Kidney epithelial cell (primary cell): ENCODE results near the gene MEGF11. TPM values are rescaled to one million over a fixed set of nuclear protein-coding genes. Genes with fewer than 3 reads are reported as not detected.

Experiments used
- DNase-seq: peaks from one replicate; pipeline ENCODE4 v3.0.0-alpha.2; 2010; ENCODE audit warnings: low read depth
- H3K27me3 ChIP-seq: 2 replicates; pipeline ENCODE4 v1.6.0; 2011; ENCODE audit warnings: low read length; ENCODE audit not compliant: control insufficient read depth, insufficient read depth
- H3K36me3 ChIP-seq: 2 replicates; pipeline ENCODE4 v1.5.1; 2011; ENCODE audit warnings: low read length; ENCODE audit not compliant: control insufficient read depth, insufficient read depth
- H3K4me3 ChIP-seq: 2 replicates; pipeline ENCODE4 v1.5.1; 2011; ENCODE audit warnings: low read depth, mild to moderate bottlenecking, control low read depth, low read length
- total RNA-seq: library from RNA; depleted of rRNA; stranded (reverse); fragments of >200 nt; gene quantifications from 2 replicates; pipeline ENCODE4 v1.2.3, GENCODE V29; 2015
- TF ChIP-seq, protein P1 (sequence below): IDR thresholded peaks from 2 replicates; pipeline ENCODE4 v1.5.1; 2011; ENCODE audit warnings: mild to moderate bottlenecking, moderate library complexity, low read length, control low read depth, inconsistent platforms; ENCODE audit not compliant: insufficient read depth, poor library complexity, severe bottlenecking

MEGF11 gene
- total RNA-seq, 1 donor from 2014 or later, result 0.63 TPM

DNA sequence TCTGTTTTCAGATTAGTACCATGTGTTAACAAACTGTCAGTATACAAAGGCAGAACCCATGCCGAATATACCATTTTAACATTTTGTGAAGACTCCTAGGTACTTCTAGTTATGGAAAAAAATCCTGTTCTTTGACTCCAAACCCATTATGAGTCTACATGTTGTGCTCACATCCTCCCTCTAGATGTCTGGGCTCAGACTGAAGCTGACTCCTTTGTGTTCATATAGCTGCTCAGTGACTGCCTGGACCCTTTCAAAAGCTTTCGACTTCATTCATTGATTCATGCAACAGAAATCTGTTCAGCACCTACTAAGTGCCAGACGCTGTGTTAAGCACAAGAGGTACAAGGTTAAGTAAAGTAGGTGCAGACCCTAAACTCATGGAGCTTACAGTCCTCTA lies 60.5 kb downstream of the MEGF11 start:
- no peak for DNase-seq
- TF ChIP-seq, protein P1, sequence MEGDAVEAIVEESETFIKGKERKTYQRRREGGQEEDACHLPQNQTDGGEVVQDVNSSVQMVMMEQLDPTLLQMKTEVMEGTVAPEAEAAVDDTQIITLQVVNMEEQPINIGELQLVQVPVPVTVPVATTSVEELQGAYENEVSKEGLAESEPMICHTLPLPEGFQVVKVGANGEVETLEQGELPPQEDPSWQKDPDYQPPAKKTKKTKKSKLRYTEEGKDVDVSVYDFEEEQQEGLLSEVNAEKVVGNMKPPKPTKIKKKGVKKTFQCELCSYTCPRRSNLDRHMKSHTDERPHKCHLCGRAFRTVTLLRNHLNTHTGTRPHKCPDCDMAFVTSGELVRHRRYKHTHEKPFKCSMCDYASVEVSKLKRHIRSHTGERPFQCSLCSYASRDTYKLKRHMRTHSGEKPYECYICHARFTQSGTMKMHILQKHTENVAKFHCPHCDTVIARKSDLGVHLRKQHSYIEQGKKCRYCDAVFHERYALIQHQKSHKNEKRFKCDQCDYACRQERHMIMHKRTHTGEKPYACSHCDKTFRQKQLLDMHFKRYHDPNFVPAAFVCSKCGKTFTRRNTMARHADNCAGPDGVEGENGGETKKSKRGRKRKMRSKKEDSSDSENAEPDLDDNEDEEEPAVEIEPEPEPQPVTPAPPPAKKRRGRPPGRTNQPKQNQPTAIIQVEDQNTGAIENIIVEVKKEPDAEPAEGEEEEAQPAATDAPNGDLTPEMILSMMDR, result no peak
- Histone ChIP-seq H3K4me3 (no peak overlapping the region), H3K36me3 (no peaks in the 10 kb centered on the region), H3K27me3 (no peaks in the 10 kb centered on the region)

DNA sequence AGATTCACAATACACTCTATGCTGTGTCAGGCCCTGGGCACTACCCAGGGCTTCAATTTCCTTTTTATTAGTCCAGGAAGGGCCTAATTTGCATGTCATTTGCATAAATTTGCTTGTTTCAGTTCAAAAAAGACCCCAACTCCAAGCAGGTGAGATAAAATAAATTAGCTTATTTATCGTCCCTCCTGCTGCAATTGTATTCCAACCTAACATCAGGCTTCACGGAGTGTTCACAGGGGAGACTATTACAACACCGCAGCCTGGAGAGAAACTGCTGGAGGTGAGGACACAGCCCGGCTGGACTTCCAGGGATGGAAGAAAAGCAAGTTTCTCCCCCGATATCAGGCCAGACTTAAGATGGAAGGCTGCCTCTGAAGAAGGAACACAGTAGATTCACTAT lies 62.8 kb downstream of the MEGF11 start:
- DNase-seq, result no peak
- no peak overlapping the region for H3K4me3 ChIP-seq

DNA sequence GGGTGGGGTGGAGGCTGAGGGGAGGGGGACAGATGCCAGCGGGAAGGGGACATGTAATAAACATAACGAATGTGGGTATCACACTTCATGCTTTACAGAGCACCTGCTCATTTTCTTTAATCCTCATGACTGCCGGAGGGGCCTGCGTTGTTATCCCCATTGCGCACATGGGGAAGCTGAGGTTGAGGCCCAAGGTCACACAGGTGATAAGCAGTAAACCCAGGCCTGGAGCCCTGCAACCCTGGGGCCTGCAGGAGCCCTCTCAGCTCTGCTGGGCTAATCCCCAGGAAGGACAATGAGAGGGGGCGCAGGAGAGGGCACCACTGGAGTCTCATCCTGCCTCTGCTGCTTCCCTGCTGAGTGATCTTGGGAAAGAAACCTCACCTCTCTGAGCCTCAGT lies 64.3 kb downstream of the MEGF11 start:
- Histone ChIP-seq H3K4me3 (no peak overlapping the region), H3K36me3 (no peaks in the 10 kb centered on the region), H3K27me3 (peaks cover 14% of the 10 kb centered on the region)
- TF ChIP-seq, protein P1, result no peak
- no peak for DNase-seq

More for the DNA sequence above, 62.8 kb downstream of the MEGF11 start:
- TF ChIP-seq, protein P1, result no peak
- H3K27me3 ChIP-seq, result peaks cover 5% of the 10 kb centered on the region
- no peaks in the 10 kb centered on the region for H3K36me3 ChIP-seq

DNA sequence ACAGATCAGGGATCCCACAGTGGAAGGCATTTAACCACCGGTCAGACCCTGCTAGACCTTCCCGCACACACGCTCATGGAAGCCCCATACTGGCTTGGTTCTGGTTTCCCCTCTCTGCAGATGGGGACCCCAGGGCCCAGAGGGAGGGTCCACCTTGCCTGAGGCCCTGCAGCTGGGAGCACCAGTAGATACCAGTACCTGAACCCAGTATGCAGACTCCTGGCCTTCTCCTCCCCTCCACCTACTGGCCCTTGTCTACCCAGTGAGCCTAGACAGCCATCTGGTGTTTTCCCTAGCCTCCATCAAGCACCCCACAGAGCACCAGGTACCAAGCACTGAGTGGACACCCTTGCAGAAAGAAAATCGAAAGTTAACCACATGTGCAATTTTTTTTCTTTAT lies 65.1 kb downstream of the MEGF11 start:
- no peak for DNase-seq
- Histone ChIP-seq H3K27me3 (peaks cover 18% of the 10 kb centered on the region), H3K4me3 (no peak overlapping the region), H3K36me3 (no peaks in the 10 kb centered on the region)
- TF ChIP-seq, protein P1, result no peak

DNA sequence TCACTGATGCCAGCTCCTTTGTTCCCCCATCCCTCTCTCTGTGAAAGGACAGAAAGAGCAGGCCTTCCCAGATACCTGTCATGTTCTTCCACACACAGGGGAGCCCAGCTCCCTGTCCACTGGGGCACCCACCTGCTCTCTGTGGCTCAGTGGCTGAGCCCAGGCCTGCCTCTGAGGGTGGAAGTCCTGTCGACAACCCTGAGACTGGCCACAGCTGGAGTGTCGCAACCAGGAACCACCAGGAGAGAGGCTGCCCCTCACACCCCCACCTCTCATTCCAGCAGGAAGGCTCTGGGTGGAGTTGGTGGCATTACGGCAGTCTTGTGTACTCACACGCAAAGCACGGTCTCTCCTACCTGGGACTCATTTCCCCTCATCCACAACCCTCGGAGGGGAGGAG lies 66.3 kb downstream of the MEGF11 start:
- no peaks in the 10 kb centered on the region for H3K36me3 ChIP-seq
- TF ChIP-seq, protein P1, result no peak
- H3K4me3 ChIP-seq, result no peak overlapping the region
- H3K27me3 ChIP-seq, result peaks cover 19% of the 10 kb centered on the region
- no peak for DNase-seq

DNA sequence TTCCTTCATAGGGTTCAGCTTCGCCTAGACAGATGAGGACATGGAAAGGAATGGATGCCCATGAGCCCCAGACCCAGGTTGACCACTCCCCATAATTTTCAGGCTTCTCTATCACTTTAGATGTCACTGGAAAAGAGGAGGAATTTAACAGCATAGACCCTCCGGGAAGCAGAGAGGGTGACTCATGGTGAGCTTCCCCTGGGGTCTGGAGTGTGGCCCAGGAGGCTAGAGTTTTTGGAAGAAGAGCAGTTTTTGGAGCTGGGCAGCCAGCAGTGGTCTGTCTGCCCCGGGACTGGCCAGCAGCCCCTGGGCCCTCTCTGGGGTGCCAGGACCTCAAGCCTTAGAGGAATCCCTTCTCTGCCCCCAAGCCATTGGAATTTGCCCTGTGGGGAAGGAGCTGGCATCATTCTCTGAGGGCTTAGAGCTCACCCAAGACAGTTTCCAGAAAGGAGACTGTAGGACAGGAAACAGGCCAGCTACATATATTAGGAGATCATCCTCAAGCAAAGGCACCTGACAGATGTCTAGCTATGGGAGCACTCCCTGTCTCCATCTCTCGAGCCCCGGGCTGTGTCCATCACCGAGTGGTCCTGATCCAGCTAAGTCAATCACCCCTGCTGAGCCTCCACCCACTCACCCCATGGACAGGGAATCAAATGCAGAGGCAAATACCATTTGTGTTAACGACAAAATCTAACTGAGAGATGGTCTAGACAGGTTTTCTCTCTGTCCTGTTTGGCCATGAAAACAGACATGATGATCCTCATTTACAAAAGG lies 67.3 kb downstream of the MEGF11 start:
- DNase-seq, result no peak
- Histone ChIP-seq H3K4me3 (no peak overlapping the region), H3K27me3 (peaks cover 23% of the 10 kb centered on the region), H3K36me3 (no peaks in the 10 kb centered on the region)
- TF ChIP-seq, protein P1, result no peak
